Activated CD4-positive, alpha-beta T cell treated with anti-CD3 and anti-CD28 coated beads for 4 hours (primary cell): ENCODE results near the gene CACNA1G.
A peak's percentile ranks its signal among the peaks of the same experiment; 100 is the strongest.

Source experiments
- DNase-seq, 2 donors: peaks; one replicate each; pipeline ENCODE4 v3.0.0-alpha.2; 2020

CACNA1G gene

GRCh38 chr17:50560185-50560824 is at the start of gene CACNA1G:
Gene CACNA1G, plus strand, starts transcription at chr17:50560715. Its CDS starts 745 bp downstream, at chr17:50561460.
- peak; percentile 84 to 86 for DNase-seq

DNA sequence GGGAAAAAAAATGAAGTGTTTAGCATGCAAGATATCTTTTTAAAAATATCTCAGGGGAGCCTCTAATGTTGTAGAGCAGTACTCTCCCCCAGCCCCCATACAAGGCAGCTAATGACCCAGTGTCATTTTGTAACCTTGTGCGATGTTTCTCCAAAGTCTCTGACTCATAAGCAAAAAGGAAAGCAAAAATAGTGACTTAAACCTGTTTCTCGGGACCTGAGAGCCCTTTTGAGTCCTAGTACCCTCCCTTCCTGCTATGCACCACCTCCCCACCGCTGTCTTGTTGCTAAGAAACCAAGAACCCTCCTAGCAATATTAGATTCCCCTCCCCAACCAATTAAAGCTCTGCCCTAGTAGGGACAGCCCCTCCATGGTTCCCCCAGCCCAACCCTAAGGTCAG is 49.5 kb upstream of the CACNA1G start:
- DNase-seq = peak in 1 of 2 donors; percentile 37

DNA sequence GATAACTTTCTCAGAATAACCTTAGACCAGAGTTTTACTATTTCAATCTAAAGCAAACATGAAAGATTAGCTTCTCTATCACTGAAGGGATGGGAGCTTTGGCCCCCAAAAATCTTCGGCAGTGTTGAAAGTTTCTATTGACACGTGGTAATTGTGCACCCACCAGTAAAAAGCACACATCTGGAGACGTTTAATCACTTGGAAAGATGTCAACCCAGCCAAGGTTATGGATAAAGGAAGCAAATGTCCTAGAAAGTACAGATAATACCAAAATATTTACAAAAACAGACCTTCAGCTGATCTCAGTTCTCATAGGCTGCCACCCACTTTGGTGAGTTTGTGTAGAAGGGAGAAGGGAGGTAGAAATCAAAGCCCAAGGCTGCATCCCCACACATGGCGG is 47.0 kb upstream of the CACNA1G start:
- DNase-seq = no peak

DNA sequence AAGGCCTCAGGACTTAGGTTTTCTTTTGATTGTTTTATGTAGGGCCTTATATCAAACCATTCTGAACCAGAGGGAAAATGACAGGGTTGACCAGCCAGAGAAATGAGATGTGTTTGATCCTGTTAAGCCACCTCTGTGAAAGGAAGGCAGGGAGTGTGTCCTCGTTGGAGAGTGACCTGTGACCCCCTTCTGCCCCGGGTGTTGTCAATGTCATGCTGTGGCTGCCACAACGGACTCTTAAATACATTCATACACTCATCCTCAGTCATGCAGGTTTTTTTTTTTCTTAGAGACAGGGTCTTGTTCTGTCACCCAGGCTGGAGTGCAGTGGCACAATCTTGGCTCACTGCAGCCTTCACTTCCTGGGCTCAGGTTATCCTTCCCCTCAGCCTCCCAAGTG is 46.1 kb upstream of the CACNA1G start:
- no peak for DNase-seq

GRCh38 chr17:50514936-50515702 is 45.4 kb upstream of the CACNA1G start:
- DNase-seq = no peak

DNA sequence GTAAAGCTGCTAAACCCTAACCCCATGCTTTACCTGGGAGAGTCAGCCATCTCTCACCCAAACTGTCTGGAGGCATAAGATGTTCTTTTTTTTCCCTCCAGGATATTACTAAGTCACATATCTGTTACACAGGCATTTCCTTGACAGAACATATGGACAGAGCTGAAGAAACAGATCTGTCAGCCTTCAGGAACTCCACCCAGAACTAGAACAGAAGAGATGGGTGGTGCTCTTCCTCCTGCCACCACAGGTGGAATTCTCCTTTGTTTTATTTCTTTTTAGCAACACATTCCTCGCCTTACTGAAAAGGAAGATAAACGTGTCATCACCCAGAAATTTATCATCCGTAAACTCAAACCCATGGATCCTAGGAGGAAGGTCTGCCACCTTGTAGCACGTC is 43.5 kb upstream of the CACNA1G start:
- no peak for DNase-seq

DNA sequence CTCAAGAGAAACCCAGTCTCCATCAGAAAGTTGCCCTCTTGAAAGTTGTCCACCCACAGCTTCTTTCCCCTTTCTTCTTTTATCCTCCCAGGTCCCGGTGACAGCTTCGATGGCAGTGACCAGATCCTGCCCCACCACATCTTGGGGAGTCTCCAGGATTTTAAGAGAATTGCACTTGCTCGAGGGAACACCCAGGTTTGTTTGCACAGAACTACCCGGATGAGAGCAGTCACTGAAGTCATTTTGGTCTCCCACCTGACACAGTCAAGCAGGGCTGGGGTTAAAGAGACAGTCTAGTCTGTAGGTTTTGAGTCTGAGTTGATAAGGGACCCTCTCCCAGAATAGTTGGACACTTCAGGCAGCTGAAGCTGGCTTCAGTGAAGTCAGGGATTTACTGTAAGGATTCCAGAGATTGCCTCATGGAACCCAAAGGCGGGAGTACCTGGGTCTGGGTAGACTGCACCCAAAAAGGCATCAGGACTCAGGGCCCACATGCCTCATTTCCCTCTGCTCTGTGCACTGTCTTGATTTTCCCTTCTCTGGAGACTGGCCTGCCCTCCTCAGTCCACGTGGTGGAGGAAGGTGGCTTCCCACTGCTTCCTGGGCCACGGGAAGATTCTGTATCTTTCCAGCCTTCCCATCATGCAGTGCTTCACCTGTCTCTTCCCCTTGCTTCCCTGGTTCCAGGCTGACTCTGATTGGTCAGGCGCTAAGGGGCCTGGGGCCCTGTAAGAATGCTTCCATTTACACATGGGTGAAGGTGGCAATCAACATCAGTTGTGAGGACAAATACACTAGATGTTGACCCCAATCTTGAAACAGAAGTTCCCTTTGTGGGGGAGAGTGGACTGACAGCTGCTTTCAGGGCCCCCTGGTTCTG is 42.8 kb upstream of the CACNA1G start:
- no peak for DNase-seq

- no peak for DNase-seq
Measured at GRCh38 chr17:50518384-50519023, 42.0 kb upstream of the CACNA1G start.

DNA sequence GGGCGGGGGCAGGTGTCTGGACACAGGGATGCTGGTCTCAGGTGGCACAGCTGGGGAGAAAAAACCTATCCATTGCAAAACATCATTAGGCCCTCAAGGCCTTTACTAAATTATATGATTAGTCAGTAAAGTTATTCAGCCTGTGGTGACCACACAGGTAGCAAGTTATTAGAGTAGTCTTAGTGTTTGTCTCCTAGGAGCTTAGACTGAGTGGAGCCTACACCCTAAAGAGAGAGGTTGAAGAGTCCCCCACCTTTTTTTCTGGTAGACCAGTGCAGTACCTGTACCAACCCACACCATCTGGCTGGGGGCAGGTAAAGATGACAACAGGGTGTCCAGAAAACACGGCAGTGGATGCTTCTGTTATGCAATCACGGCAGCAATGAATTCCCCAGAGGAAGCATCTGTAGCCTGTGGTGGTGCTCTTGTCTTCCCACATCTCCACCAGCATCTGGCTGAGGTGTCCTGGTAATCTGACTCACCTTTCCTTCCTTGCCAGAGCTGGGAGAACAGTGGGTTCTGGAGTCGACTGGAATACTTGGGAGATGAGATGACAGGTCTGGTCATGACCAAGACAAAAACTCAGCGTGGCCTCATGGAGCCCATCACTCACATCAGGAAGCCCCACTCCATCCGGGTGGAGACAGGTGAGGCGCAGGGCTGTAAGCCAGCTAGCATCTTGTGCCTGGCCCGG is 41.2 kb upstream of the CACNA1G start:
- DNase-seq = no peak

- no peak for DNase-seq
Measured at GRCh38 chr17:50520483-50520882, 40.0 kb upstream of the CACNA1G start.

GRCh38 chr17:50521514-50521913 is 39.0 kb upstream of the CACNA1G start:
- DNase-seq = no peak

DNA sequence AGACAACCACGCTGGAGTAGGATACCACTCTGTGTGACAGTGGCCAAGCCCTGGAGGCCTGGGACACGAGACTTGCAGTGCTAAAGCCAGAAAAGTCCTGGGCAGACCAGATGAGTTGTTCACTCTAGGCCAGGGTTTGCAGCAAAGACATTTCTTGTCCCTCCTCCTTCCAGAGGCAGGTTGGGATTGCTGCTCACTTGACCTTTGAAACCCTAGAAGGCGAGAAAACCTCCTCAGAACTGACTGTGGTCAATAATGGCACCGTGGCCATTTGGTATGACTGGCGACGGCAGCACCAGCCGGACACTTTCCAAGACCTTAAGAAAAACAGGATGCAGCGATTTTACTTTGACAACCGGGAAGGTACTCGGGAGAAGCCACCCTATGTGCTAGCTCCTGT is 37.7 kb upstream of the CACNA1G start:
- no peak for DNase-seq

DNA sequence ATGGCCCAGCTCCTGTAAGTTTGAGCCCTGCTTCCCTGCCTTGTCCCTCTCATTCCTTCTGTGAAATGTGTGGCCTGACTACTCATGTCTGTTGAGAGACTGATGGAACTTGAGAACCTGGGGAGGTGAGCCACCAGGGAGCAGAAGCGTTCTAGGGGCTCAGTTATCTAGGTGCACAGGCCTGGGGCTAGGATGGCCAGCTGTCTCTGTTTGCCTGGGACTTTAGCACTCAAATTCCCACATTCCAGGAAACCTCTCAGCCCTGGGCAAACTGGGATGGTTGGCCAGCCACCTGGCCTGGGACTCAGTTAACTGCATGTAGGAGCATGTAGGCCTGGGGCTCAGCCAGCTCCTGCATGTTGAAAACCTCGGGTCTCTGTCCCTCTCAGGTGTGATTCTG is 37.3 kb upstream of the CACNA1G start:
- no peak for DNase-seq

- DNase-seq = no peak
Measured at GRCh38 chr17:50524838-50525237, 35.7 kb upstream of the CACNA1G start.

GRCh38 chr17:50527155-50527762 is 33.3 kb upstream of the CACNA1G start:
- DNase-seq = no peak

GRCh38 chr17:50527949-50528474 is 32.5 kb upstream of the CACNA1G start:
- DNase-seq = no peak

DNA sequence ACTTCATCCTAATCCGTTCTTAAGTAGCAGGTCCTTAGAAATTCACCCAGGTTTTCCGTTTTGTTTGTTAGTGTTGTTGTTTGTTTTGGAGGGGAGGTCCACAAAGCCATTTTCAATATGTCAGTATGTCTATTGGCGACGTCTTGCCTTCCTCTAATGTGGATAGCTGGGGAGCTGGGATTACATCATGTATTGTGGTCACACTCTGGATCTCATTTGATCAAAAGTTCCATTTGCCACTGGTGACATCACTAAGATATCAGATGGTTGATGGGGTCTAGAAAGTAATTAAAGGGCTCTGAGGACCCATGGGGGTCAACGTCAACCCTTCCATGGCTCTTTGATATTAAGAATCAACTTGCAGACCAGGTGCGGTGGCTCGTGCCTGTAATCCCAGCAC is 30.7 kb upstream of the CACNA1G start:
- no peak for DNase-seq

DNA sequence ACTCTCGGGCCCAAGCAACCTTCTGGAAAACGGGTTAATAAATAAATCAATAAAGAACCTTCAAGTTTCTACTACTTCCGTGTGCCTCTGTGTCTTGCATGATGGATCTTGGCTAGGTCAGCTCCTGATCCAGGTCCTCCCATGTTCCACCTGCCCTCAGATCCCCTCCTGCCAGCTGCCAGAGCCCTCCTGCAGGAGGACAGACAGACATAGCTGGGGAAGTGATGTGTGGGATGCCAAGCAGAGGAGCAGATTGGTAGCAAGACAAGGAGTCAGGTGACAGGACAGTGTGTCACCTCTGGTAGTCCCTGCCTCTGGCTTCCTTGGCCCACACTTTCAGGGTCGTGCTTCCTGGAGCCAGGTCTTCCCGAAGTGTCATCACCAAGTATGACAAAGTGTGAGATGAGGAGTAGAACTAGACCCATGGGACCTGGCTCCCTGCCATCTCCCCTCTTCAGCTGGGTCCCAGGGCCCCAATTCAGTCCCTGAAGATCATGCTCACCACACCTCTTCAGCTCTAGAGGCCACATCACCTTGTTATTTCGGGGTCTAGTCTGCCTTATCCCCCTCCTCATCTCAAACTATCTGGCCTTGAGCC is 29.0 kb upstream of the CACNA1G start:
- no peak for DNase-seq

DNA sequence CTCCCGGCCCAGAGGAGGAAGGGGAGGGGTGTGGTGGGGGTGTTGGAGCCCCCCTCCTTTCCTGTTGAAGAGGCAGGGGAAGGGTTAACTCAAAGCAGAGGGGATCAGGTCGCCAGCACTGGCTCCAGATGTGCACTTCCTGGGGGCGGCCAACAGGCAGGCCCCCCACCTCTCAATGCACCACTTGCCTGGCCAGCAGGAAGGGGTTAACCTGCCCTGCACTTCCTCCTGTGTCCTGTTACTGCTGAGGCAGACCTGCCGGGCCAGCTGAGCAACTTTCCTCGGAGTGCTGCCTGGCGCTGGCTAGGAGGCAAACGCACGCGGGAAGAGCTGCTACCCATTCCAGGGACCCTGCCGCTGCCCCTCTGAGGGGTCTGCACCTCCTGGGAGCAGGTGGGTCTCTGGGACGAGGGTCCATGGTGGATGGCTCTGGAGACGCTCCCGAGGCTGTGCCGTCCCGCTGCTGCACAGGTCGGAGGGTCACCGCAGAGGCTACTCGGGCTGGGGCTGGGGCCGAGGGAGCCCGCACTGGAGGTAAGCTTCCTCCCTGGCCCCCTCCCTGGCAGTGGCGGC is 28.0 kb upstream of the CACNA1G start, which contains the start of gene EPN3:
EPN3 (plus strand) TSS at position 284 of the 573 bp plus-strand sequence. CDS start 3,822 bp downstream, outside the sequence.
- DNase-seq = no peak

GRCh38 chr17:50533185-50533584 is 27.3 kb upstream of the CACNA1G start:
- no peak for DNase-seq

DNA sequence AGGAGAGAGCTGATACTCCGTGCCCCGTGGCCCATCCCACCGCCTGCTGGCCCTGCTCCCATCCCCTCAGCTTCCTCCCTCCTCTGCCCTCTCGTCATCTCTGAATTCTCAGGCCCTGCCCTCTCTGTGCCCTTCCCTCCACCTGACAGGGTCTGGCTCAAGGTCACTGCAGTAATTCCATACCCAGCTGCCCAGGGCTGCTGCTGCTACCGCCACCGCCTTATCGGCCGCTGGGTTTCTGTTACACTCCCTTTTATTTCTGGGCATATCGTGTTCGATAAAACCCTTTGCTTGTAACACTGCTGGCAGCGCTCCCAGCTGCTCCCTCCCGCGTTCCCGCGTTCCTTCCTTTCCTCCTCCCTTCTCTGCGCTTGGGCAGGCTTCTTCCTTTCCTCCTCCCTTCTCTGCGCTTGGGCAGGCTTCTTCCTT is 26.8 kb upstream of the CACNA1G start:
- DNase-seq = no peak
